SK-N-DZ (cell line): ENCODE results near the gene NFIA.
A peak's percentile ranks its signal among the peaks of the same experiment; 100 is the strongest.

Experiments used
- DNase-seq: peaks from one replicate; pipeline ENCODE4 v3.0.0-alpha.2; 2015; ENCODE audit warnings: low spot score

The NFIA gene

DNA sequence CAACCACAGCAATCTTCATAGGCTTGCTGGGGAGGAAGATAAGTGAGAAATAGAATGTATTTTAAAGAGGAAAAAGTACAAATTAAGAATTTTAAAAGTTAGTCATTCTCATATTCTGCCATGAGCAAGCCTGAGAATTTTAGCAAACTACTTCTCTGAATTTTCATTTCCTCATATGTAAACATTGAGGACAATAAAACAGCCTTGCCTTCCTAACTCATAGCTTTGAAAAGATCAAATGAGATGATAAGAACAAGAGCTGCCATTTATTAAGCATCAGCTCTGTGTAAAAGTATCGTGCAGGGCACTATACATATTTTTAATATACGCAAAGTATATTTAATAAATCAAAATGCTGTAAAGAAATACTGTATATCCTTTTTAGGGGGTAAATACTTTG lies 286.0 kb downstream of the NFIA start:
- no peak for DNase-seq

GRCh38 chr1:61368876-61369275 lies 286.5 kb downstream of the NFIA start:
- DNase-seq = no peak

GRCh38 chr1:61370177-61370912 lies 288.0 kb downstream of the NFIA start:
- DNase-seq = no peak

- no peak for DNase-seq
These were observed 288.5 kb downstream of the NFIA start for GRCh38 chr1:61370913-61371279.

GRCh38 chr1:61372944-61373343 lies 290.6 kb downstream of the NFIA start:
- DNase-seq = no peak

- no peak for DNase-seq
These were observed 291.8 kb downstream of the NFIA start for GRCh38 chr1:61374156-61374555.

DNA sequence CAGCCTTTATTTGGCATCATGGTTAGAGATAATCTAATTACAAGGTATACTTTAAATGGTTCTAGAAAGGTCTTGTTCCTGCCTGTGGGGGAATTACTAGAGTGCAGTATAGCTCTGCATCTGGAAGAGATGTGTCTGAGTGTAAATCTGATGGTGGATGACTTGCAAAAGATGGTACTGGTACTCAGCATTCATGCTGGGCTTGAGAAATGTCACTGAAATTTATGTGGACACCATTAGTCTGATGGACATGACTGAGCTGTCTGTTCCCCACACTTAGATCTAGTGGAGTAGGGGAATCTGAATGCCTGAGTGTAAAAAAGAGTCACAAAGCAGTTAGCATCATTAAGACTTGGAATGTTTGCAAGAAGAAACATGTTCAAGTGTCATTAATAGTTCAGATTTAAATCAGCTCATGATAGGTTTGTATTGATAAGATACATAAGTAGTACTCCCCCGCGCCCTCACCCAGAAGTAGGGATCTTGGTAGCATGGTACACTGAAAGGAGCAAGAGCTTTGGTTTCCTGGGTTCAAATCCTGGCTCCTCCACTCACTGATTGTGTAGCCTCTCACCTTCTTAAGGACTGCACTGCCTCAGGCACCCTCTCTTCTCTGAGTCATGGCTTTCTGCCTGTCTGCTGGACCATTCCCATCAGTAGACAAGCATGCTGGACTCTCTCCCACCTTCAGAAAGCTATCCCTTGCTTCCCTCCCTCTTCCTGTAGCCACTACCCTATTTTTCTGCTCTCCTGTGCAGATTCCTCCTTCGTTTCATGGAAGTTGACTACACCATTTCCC lies 292.9 kb downstream of the NFIA start:
- no peak for DNase-seq

- DNase-seq = no peak
These were observed 293.8 kb downstream of the NFIA start for GRCh38 chr1:61376151-61376550.

GRCh38 chr1:61377242-61377958 lies 295.0 kb downstream of the NFIA start:
- peak; percentile 38 for DNase-seq

DNA sequence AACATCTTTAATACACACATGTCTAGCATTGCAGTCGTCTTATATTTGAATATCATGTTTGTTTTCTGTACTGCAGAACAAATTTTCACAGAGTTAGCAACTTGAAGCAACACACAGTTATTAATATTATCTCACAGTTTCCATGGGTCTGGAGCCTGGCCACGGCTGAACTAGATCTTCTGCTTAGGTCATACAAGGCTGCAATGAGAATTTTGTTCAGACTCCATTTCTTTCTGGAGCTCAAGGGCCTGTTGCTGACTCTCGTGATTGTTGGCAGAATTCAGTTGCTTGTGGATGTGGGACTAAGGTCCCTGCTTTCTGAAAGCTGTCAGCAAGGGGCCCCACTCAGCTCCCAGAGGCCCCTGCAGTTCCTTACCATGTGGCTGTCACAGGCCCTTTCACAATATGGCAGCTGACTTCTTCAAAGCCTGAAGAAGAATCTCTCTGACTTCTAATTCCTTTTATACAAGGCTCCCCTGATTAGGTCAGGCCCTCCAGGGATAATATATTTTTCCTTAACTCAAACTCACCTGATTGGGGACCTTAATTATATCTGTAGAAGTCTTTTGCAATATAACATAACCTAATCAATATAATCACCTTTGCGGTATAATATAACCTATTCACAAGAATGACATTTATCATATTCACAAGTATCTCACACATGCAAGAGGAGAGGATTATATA lies 296.3 kb downstream of the NFIA start:
- no peak for DNase-seq

GRCh38 chr1:61379693-61380092 lies 297.3 kb downstream of the NFIA start:
- no peak for DNase-seq

GRCh38 chr1:61380561-61380960 lies 298.2 kb downstream of the NFIA start:
- no peak for DNase-seq

GRCh38 chr1:61386323-61386722 lies 304.0 kb downstream of the NFIA start:
- no peak for DNase-seq

GRCh38 chr1:61386770-61387169 lies 304.4 kb downstream of the NFIA start:
- no peak for DNase-seq

DNA sequence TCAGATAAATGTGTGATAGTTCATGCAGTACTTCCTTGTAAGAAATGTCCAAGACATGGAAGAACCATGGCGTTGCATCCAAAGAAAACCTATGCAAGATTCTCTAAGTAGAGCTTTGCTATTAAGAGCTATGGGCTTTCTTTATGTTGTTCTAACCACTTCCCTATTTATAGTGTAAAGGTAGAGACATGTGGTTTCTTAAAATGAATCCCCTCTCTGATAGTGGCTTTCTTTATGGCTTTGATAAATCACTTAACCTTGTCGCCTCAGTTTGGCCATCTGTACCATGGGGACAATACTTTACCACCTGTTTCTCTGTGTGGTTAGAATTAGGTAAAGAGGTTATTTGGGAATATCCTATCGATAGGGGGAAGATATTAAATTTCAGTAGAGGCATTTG lies 305.5 kb downstream of the NFIA start:
- no peak for DNase-seq

- DNase-seq = no peak
These were observed 306.2 kb downstream of the NFIA start for GRCh38 chr1:61388566-61388965.

DNA sequence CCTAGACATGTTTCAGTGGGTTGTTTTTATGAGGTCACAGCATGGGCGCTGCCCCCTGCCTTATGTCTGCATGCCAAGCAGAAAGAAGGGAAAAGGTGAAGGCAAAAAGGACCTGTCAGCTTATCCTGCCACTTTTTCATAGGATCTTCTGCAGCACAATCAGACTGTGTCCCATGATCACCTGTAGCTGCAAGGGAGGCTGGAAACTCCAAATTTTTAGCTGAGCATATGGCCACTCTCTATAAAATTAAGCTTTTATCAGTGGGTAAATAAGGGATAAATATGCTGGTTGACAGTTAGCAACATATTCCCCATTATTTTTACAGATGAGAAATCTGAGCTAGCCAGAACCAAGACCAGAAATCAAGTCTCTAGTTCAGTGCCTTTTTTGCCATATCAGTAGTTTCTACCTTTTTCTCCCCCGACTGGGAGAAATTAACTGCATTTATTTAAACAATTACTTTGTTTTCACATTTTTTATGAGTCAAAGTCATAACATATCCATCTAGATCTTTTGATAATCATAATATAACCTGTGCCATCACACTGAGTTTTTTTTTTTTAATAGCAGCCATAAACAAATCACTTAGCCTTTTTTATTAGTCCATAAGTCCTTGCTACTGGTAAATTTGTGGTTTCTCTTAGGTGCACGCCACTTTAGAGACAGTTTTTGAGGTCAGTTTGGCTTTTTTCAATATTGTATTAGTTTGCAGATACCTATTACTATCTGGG lies 307.0 kb downstream of the NFIA start:
- DNase-seq = no peak

DNA sequence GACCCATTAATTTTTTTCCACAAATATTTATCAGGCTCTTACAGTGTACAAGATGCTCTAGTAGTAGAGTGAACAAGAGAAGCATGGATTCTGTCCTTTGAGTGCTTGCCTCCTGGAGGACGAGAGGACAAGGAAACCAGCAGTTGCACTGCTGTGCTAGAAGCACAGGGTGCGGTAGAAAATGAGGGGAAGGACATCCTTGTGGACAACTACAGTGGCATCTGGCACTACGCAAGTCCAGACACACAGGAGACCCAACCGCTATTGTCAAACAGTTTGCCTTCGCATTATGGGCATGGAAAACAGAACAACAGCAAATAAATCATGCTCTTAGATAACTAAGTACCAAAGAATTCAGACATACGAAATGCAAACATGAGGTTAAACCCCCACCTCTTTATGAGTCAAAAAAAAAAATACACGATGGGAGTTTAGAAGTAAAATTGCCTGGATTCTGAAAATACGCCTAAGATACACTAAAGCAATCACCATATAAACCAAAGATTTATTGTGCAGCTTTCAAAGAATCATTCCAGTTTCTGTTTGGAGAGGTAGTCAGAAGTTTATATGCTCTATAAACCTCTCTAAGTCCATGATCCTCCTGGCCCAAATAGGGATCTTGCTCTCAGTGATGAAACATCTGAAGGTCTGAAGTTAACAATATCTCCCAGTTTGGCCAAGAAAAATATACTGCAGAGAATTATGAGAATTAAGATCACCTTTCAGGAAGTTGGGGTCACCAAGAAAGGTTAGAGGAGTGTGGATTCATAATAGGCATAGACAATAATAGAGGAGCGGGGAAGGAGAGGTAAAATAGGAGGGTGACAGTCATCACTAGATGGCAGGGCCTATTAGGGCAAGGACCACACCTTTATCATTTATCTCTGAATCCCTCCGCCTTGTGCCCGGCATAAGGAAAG lies 307.8 kb downstream of the NFIA start:
- DNase-seq = no peak

DNA sequence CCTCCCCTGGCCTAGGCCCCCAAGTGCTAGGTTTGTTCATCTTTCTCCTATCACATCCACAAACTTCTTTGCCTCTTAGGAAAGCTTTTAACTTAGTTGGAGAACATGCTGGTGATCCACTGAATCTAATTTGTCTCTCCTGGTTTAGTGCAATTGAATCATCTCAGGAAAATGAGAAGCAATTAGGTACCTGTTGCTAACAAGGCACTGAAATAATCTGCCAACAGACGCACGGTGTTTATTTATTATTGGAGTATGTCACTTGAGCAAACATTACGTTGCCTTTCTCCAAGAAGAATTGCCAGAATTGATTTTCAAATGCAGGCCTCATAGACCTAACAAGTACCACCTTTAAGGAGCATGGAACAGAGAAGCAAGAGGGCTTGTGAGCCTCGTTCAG lies 309.4 kb downstream of the NFIA start:
- peak; percentile 68 for DNase-seq
